ENCODE measurements around the gene SMARCA4.

Gene SMARCA4

DNA sequence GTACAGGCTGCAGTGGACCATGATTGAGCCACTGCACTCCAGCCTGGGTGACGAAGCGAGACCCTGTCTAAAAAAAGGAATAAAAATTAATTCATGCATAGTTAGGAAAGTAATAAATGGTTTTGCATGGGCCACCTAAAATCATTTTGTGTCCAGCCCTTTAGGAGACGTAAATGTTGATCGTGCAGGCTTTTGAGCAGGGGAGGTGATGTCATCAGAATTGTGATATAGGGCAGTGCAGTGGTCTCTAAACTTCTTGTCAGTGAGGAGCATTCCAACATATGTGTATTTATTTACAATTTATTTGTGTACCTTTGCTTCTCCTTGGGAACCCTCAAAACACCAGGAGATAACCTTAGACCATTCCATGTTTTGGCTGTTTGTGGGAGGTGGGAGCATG lies 3.0 kb downstream of the SMARCA4 start:
- no peaks in the 10 kb centered on the region for H3K9me3 ChIP-seq (ENCODE audit: control insufficient read depth, insufficient read depth, low read length)
- no peaks in the 10 kb centered on the region for H3K36me3 ChIP-seq (ENCODE audit: control insufficient read depth, insufficient read depth, low read length)
- no peak overlapping the region for H3K27ac ChIP-seq (ENCODE audit: low read depth, low read length)
- peaks cover 12% of the 10 kb centered on the region for H3K4me1 ChIP-seq (ENCODE audit: control insufficient read depth, insufficient read depth, low read length)
- H3K27me3 ChIP-seq (ENCODE audit: control insufficient read depth, insufficient read depth, low read length): no peaks in the 10 kb centered on the region
- H3K4me3 ChIP-seq (ENCODE audit: low read depth, low read length): no peak overlapping the region
- no peak overlapping the region for H3K9ac ChIP-seq (ENCODE audit: low read depth, low read length)

- no peaks in the 10 kb centered on the region for H3K36me3 ChIP-seq (ENCODE audit: control insufficient read depth, insufficient read depth, low read length)
- H3K4me3 ChIP-seq (ENCODE audit: low read depth, low read length): no peak overlapping the region
- no peaks in the 10 kb centered on the region for H3K27me3 ChIP-seq (ENCODE audit: control insufficient read depth, insufficient read depth, low read length)
- H3K27ac ChIP-seq (ENCODE audit: low read depth, low read length): no peak overlapping the region
- no peak overlapping the region for H3K9ac ChIP-seq (ENCODE audit: low read depth, low read length)
- H3K9me3 ChIP-seq (ENCODE audit: control insufficient read depth, insufficient read depth, low read length): no peaks in the 10 kb centered on the region
- H3K4me1 ChIP-seq (ENCODE audit: control insufficient read depth, insufficient read depth, low read length): peaks cover 12% of the 10 kb centered on the region
Measured at GRCh38 chr19:10964903-10965302, 4.1 kb downstream of the SMARCA4 start.

- no peak overlapping the region for H3K9ac ChIP-seq (ENCODE audit: low read depth, low read length)
- no peaks in the 10 kb centered on the region for H3K36me3 ChIP-seq (ENCODE audit: control insufficient read depth, insufficient read depth, low read length)
- peaks cover 12% of the 10 kb centered on the region for H3K4me1 ChIP-seq (ENCODE audit: control insufficient read depth, insufficient read depth, low read length)
- H3K27ac ChIP-seq (ENCODE audit: low read depth, low read length): no peak overlapping the region
- no peaks in the 10 kb centered on the region for H3K9me3 ChIP-seq (ENCODE audit: control insufficient read depth, insufficient read depth, low read length)
- H3K4me3 ChIP-seq (ENCODE audit: low read depth, low read length): no peak overlapping the region
- no peaks in the 10 kb centered on the region for H3K27me3 ChIP-seq (ENCODE audit: control insufficient read depth, insufficient read depth, low read length)
Measured at GRCh38 chr19:10965398-10965797, 4.6 kb downstream of the SMARCA4 start.

DNA sequence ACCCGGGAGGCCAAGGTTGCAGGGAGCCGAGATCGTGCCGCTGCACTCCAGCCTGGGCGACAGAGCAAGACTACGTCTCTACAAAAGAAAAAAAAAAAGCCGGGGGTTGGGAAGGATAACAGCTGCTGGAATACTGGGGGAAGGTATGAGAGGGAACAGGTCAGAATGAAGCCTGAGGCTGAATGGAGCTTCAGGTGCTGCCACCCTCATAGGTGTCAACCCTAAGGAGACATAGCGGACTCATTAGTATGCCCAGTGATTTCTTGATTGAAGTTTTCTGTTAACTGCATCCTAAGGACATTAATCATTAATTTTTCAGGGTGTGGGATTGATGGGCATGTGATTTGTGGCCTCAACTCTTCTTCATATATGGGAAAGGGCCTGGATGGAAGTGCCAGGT lies 6.0 kb downstream of the SMARCA4 start:
- Histone ChIP-seq H3K4me1 (ENCODE audit: control insufficient read depth, insufficient read depth, low read length) (peaks cover 12% of the 10 kb centered on the region), H3K27ac (ENCODE audit: low read depth, low read length) (no peak overlapping the region), H3K4me3 (ENCODE audit: low read depth, low read length) (no peak overlapping the region), H3K36me3 (ENCODE audit: control insufficient read depth, insufficient read depth, low read length) (no peaks in the 10 kb centered on the region), H3K9me3 (ENCODE audit: control insufficient read depth, insufficient read depth, low read length) (no peaks in the 10 kb centered on the region), H3K9ac (ENCODE audit: low read depth, low read length) (no peak overlapping the region), H3K27me3 (ENCODE audit: control insufficient read depth, insufficient read depth, low read length) (no peaks in the 10 kb centered on the region)

- no peak overlapping the region for H3K4me3 ChIP-seq (ENCODE audit: low read depth, low read length)
Measured at GRCh38 chr19:10968527-10969135, 7.8 kb downstream of the SMARCA4 start.

GRCh38 chr19:10971107-10971726 lies 10.4 kb downstream of the SMARCA4 start:
- Histone ChIP-seq H3K36me3 (ENCODE audit: control insufficient read depth, insufficient read depth, low read length) (no peaks in the 10 kb centered on the region), H3K4me1 (ENCODE audit: control insufficient read depth, insufficient read depth, low read length) (peaks cover 4% of the 10 kb centered on the region; the same call in 1 of the 2 replicates), H3K4me3 (ENCODE audit: low read depth, low read length) (no peak overlapping the region), H3K27ac (ENCODE audit: low read depth, low read length) (no peak overlapping the region), H3K9me3 (ENCODE audit: control insufficient read depth, insufficient read depth, low read length) (no peaks in the 10 kb centered on the region), H3K9ac (ENCODE audit: low read depth, low read length) (no peak overlapping the region), H3K27me3 (ENCODE audit: control insufficient read depth, insufficient read depth, low read length) (no peaks in the 10 kb centered on the region)

More at GRCh38 chr19:10968527-10969135, 7.8 kb downstream of the SMARCA4 start:
- Histone ChIP-seq H3K9ac (ENCODE audit: low read depth, low read length) (no peak overlapping the region), H3K4me1 (ENCODE audit: control insufficient read depth, insufficient read depth, low read length) (peaks cover 12% of the 10 kb centered on the region), H3K9me3 (ENCODE audit: control insufficient read depth, insufficient read depth, low read length) (no peaks in the 10 kb centered on the region), H3K36me3 (ENCODE audit: control insufficient read depth, insufficient read depth, low read length) (no peaks in the 10 kb centered on the region), H3K27me3 (ENCODE audit: control insufficient read depth, insufficient read depth, low read length) (no peaks in the 10 kb centered on the region), H3K27ac (ENCODE audit: low read depth, low read length) (peak overlapping the region; percentile 28)

DNA sequence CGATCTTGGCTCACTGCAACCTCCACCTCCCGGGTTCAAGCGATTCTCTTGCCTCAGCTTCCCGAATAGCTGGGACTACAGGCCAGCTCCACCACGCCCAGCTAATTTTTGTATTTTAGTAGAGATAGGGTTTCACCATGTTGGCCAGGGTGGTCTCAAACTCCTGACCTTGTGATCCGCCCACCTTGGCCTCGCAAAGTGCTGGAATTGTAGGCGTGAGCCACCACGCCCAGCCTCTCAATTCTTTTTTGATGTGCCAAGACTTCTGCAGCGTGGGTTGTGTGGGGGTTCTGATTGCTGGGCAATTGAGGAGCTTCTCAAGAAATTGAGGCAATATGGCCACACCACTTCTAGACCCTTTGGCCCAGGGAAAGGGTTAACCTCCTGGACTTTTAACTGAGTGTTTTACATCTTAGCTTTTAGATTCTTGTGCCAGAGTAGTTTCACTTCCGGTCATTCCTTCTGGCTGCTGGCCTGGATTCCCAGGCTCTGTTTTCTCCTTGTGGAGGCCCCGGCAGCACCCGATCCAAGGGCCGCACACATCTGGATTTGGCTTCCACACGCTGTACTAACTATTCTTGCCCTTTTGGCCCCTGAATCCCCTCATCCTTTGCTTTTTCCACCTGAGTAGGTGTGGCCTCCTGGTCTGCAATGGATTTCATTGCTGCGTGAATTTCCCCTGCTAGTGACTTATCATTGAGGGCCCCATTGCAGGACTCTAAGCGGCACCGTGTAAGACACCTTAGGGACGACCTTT lies 14.7 kb downstream of the SMARCA4 start:
- Histone ChIP-seq H3K4me1 (ENCODE audit: control insufficient read depth, insufficient read depth, low read length) (no peaks in the 10 kb centered on the region), H3K27ac (ENCODE audit: low read depth, low read length) (no peak overlapping the region), H3K4me3 (ENCODE audit: low read depth, low read length) (no peak overlapping the region), H3K36me3 (ENCODE audit: control insufficient read depth, insufficient read depth, low read length) (peaks cover 7% of the 10 kb centered on the region; the same call in 1 of the 2 replicates), H3K27me3 (ENCODE audit: control insufficient read depth, insufficient read depth, low read length) (no peaks in the 10 kb centered on the region), H3K9me3 (ENCODE audit: control insufficient read depth, insufficient read depth, low read length) (no peaks in the 10 kb centered on the region), H3K9ac (ENCODE audit: low read depth, low read length) (no peak overlapping the region)

- peaks cover 3% of the 10 kb centered on the region; the same call in 1 of the 2 replicates for H3K4me1 ChIP-seq (ENCODE audit: control insufficient read depth, insufficient read depth, low read length)
- no peak overlapping the region for H3K4me3 ChIP-seq (ENCODE audit: low read depth, low read length)
- peaks cover 7% of the 10 kb centered on the region; the same call in 1 of the 2 replicates for H3K36me3 ChIP-seq (ENCODE audit: control insufficient read depth, insufficient read depth, low read length)
- H3K9ac ChIP-seq (ENCODE audit: low read depth, low read length): no peak overlapping the region
- H3K27me3 ChIP-seq (ENCODE audit: control insufficient read depth, insufficient read depth, low read length): no peaks in the 10 kb centered on the region
- H3K9me3 ChIP-seq (ENCODE audit: control insufficient read depth, insufficient read depth, low read length): no peaks in the 10 kb centered on the region
- H3K27ac ChIP-seq (ENCODE audit: low read depth, low read length): no peak overlapping the region
Measured at GRCh38 chr19:10976131-10976892, 15.5 kb downstream of the SMARCA4 start.

- Histone ChIP-seq H3K27ac (ENCODE audit: low read depth, low read length) (no peak overlapping the region), H3K36me3 (ENCODE audit: control insufficient read depth, insufficient read depth, low read length) (peaks cover 7% of the 10 kb centered on the region; the same call in 1 of the 2 replicates), H3K9me3 (ENCODE audit: control insufficient read depth, insufficient read depth, low read length) (no peaks in the 10 kb centered on the region), H3K4me3 (ENCODE audit: low read depth, low read length) (no peak overlapping the region), H3K4me1 (ENCODE audit: control insufficient read depth, insufficient read depth, low read length) (peaks cover 4% of the 10 kb centered on the region; the same call in 1 of the 2 replicates), H3K27me3 (ENCODE audit: control insufficient read depth, insufficient read depth, low read length) (no peaks in the 10 kb centered on the region), H3K9ac (ENCODE audit: low read depth, low read length) (no peak overlapping the region)
Measured at GRCh38 chr19:10977742-10978092, 16.9 kb downstream of the SMARCA4 start.

DNA sequence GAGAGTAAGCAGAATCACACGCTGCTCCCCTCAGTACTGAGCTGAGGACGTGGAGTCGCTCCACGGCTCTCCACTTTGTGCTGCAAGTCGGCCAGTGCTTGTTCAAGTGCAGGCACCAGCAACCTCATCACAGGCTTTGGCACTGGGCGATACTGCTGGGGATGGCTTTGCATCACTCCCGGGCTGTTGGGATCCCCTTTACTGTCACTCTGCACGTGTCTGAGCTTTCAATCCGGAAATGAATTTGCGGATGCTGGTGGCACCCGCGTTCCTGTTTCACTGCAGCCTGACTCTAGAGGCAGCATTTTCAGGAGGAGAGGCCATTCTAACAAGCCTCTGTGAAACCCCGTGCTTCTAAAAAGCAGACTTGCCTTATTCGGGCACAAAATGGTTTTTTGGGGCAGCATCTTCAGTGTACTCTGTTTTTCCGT lies 19.1 kb downstream of the SMARCA4 start:
- H3K36me3 ChIP-seq (ENCODE audit: control insufficient read depth, insufficient read depth, low read length): peaks cover 20% of the 10 kb centered on the region
- no peaks in the 10 kb centered on the region for H3K27me3 ChIP-seq (ENCODE audit: control insufficient read depth, insufficient read depth, low read length)
- no peak overlapping the region for H3K27ac ChIP-seq (ENCODE audit: low read depth, low read length)
- H3K4me3 ChIP-seq (ENCODE audit: low read depth, low read length): no peak overlapping the region
- no peak overlapping the region; the same call in 1 of the 2 replicates for H3K9ac ChIP-seq (ENCODE audit: low read depth, low read length)
- H3K4me1 ChIP-seq (ENCODE audit: control insufficient read depth, insufficient read depth, low read length): peaks cover 4% of the 10 kb centered on the region; the same call in 1 of the 2 replicates
- no peaks in the 10 kb centered on the region for H3K9me3 ChIP-seq (ENCODE audit: control insufficient read depth, insufficient read depth, low read length)
